ENCODE data around the gene SORCS3. TPM values are rescaled to one million over a fixed set of nuclear protein-coding genes. Genes with fewer than 3 reads are reported as not detected.

The SORCS3 gene
- total RNA-seq, 1 experiment from 2014 or later, result 0.94 TPM

- TF ChIP-seq FOXP4 (CRISPR knock-in tag; IDR thresholded peaks at IDR 0.05), result peak; percentile 68
- TF ChIP-seq NR2C2 (CRISPR knock-in tag; IDR thresholded peaks at IDR 0.05), result peak; percentile 54; the same call in 1 of the 2 replicates
- TF ChIP-seq, protein P1, sequence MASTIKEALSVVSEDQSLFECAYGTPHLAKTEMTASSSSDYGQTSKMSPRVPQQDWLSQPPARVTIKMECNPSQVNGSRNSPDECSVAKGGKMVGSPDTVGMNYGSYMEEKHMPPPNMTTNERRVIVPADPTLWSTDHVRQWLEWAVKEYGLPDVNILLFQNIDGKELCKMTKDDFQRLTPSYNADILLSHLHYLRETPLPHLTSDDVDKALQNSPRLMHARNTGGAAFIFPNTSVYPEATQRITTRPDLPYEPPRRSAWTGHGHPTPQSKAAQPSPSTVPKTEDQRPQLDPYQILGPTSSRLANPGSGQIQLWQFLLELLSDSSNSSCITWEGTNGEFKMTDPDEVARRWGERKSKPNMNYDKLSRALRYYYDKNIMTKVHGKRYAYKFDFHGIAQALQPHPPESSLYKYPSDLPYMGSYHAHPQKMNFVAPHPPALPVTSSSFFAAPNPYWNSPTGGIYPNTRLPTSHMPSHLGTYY (CRISPR knock-in tag; IDR thresholded peaks at IDR 0.05), result no peak
- TF ChIP-seq, protein P2, sequence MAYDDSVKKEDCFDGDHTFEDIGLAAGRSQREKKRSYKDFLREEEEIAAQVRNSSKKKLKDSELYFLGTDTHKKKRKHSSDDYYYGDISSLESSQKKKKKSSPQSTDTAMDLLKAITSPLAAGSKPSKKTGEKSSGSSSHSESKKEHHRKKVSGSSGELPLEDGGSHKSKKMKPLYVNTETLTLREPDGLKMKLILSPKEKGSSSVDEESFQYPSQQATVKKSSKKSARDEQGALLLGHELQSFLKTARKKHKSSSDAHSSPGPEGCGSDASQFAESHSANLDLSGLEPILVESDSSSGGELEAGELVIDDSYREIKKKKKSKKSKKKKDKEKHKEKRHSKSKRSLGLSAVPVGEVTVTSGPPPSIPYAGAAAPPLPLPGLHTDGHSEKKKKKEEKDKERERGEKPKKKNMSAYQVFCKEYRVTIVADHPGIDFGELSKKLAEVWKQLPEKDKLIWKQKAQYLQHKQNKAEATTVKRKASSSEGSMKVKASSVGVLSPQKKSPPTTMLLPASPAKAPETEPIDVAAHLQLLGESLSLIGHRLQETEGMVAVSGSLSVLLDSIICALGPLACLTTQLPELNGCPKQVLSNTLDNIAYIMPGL (CRISPR knock-in tag; IDR thresholded peaks at IDR 0.05), result peak; percentile 98
- TF ChIP-seq EMX1 (CRISPR knock-in tag; IDR thresholded peaks at IDR 0.05), result no peak
- TF ChIP-seq CDX4 (CRISPR knock-in tag; IDR thresholded peaks at IDR 0.05; ENCODE audit: borderline replicate concordance), result no peak
- TF ChIP-seq, protein P3, sequence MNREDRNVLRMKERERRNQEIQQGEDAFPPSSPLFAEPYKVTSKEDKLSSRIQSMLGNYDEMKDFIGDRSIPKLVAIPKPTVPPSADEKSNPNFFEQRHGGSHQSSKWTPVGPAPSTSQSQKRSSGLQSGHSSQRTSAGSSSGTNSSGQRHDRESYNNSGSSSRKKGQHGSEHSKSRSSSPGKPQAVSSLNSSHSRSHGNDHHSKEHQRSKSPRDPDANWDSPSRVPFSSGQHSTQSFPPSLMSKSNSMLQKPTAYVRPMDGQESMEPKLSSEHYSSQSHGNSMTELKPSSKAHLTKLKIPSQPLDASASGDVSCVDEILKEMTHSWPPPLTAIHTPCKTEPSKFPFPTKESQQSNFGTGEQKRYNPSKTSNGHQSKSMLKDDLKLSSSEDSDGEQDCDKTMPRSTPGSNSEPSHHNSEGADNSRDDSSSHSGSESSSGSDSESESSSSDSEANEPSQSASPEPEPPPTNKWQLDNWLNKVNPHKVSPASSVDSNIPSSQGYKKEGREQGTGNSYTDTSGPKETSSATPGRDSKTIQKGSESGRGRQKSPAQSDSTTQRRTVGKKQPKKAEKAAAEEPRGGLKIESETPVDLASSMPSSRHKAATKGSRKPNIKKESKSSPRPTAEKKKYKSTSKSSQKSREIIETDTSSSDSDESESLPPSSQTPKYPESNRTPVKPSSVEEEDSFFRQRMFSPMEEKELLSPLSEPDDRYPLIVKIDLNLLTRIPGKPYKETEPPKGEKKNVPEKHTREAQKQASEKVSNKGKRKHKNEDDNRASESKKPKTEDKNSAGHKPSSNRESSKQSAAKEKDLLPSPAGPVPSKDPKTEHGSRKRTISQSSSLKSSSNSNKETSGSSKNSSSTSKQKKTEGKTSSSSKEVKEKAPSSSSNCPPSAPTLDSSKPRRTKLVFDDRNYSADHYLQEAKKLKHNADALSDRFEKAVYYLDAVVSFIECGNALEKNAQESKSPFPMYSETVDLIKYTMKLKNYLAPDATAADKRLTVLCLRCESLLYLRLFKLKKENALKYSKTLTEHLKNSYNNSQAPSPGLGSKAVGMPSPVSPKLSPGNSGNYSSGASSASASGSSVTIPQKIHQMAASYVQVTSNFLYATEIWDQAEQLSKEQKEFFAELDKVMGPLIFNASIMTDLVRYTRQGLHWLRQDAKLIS (CRISPR knock-in tag; IDR thresholded peaks at IDR 0.05; ENCODE audit: borderline replicate concordance), result peak; percentile 77; the same call in 1 of the 2 replicates
- no peak for TF ChIP-seq ZNF671 (CRISPR knock-in tag; IDR thresholded peaks at IDR 0.05)
- no peak for TF ChIP-seq OVOL2 (CRISPR knock-in tag; IDR thresholded peaks at IDR 0.05; ENCODE audit: borderline replicate concordance)
- peak; percentile 48; the same call in 1 of the 2 replicates for TF ChIP-seq ZNF317 (CRISPR knock-in tag; IDR thresholded peaks at IDR 0.05; ENCODE audit: borderline replicate concordance, low read depth)
- peak; percentile 71; the same call in 1 of the 2 replicates for TF ChIP-seq MYBL2 (CRISPR knock-in tag; IDR thresholded peaks at IDR 0.05)
- TF ChIP-seq NFE2L1 (CRISPR knock-in tag; IDR thresholded peaks at IDR 0.05), result peak; percentile 91
- peak; percentile 63 for TF ChIP-seq SP1 (CRISPR knock-in tag; conservative IDR thresholded peaks at IDR 0.05)
- TF ChIP-seq ZNF263 (CRISPR knock-in tag; IDR thresholded peaks at IDR 0.05; ENCODE audit: low read depth), result no peak
- peak; percentile 45; the same call in 1 of the 2 replicates for TF ChIP-seq ESRRA (CRISPR knock-in tag; IDR thresholded peaks at IDR 0.05; ENCODE audit: borderline replicate concordance)
- TF ChIP-seq JUN (CRISPR knock-in tag; IDR thresholded peaks at IDR 0.05), result no peak
- TF ChIP-seq FOXP1 (CRISPR knock-in tag; IDR thresholded peaks at IDR 0.05; ENCODE audit: borderline replicate concordance), result peak; percentile 78; the same call in 1 of the 2 replicates
- no peak for TF ChIP-seq FOXJ3 (CRISPR knock-in tag; IDR thresholded peaks at IDR 0.05; ENCODE audit: borderline replicate concordance)
- TF ChIP-seq MLX (CRISPR knock-in tag; IDR thresholded peaks at IDR 0.05), result 0 out of 2 replicates have a peak, but pooled peaks have one; percentile 42
- TF ChIP-seq RELA (CRISPR knock-in tag; IDR thresholded peaks at IDR 0.05; ENCODE audit: borderline replicate concordance), result peak; percentile 85
- TF ChIP-seq HMGA2 (CRISPR knock-in tag; IDR thresholded peaks at IDR 0.05), result no peak
- TF ChIP-seq, protein P4, sequence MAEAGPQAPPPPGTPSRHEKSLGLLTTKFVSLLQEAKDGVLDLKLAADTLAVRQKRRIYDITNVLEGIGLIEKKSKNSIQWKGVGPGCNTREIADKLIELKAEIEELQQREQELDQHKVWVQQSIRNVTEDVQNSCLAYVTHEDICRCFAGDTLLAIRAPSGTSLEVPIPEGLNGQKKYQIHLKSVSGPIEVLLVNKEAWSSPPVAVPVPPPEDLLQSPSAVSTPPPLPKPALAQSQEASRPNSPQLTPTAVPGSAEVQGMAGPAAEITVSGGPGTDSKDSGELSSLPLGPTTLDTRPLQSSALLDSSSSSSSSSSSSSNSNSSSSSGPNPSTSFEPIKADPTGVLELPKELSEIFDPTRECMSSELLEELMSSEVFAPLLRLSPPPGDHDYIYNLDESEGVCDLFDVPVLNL (CRISPR knock-in tag; IDR thresholded peaks at IDR 0.05; ENCODE audit: borderline replicate concordance, low read depth), result no peak; the same call in 1 of the 2 replicates
- TF ChIP-seq ATF2 (CRISPR knock-in tag; IDR thresholded peaks at IDR 0.05; ENCODE audit: borderline replicate concordance, low read depth), result no peak
- peak; percentile 40; the same call in 1 of the 2 replicates for TF ChIP-seq USF1 (CRISPR knock-in tag; IDR thresholded peaks at IDR 0.05)
- no peak for TF ChIP-seq JAZF1 (CRISPR knock-in tag; IDR thresholded peaks at IDR 0.05)
Measured at GRCh38 chr10:104642658-104643302, 1.7 kb downstream of the SORCS3 start (continued).

Measured in WTC11 (cell line).